Hepatocyte (in vitro differentiated cells): Measurements from ENCODE around the gene ANGPTL4.

Experiments used
- CTCF ChIP-seq: fragments of 200-600 bp; sonication (generic); IDR thresholded peaks from 2 replicates; pipeline ENCODE4 v1.5.1; 2016; ENCODE audit warnings: antibody characterized with exemption, mild to moderate bottlenecking; ENCODE audit not compliant: poor library complexity
- EZH2 ChIP-seq: fragments of 200-600 bp; sonication (generic); IDR thresholded peaks from 2 replicates; pipeline ENCODE4 v1.6.1; 2016; ENCODE audit warnings: antibody characterized with exemption, mild to moderate bottlenecking, borderline replicate concordance
- EZH2phosphoT487 ChIP-seq: fragments of 200-600 bp; sonication (generic); IDR thresholded peaks from one replicate; pipeline ENCODE4 v1.6.1; 2018; ENCODE audit warnings: antibody characterized with exemption, mild to moderate bottlenecking, low read depth, moderate library complexity; ENCODE audit not compliant: unreplicated experiment, severe bottlenecking

DNA sequence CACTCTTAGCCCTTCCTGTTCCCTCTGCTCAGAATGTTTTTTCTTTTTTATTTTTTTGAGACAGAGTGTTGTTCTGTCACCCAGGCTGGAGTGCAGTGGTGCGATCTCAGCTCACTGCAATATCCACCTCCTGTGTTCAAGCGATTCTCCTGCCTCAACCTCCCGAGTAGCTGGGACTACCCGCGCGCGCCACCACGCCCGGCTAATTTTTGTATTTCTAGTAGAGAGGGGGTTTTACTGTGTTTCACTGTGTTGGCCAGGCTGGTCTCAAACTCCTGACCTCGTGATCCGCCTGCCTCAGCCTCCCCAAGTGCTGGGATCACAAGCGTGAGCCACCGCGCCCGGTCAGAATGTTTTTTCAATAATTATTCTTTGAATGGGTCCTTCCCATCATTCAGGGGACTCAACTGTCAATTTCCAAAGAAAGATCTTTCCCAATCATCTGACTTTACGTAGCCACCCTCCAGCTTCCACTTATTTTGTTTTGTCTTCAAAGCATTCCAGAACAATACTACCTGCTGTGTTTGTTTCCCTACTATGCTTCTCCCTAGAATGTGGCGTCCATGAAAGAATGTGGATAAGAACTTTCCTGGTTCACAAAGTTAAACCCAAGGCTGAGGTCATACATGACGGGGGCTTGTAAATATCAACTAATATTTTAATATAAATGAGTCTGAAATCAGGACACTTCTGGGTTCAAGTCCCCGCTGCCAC, 44.0 kb upstream of the ANGPTL4 start:
- no peak for TF ChIP-seq CTCF
- TF ChIP-seq EZH2 = no peak
- TF ChIP-seq EZH2phosphoT487 = no peak
